OCI-LY1 (cell line): ENCODE measurements around the gene BAG5.

Experiments
- H2AFZ ChIP-seq: fragments of 200-600 bp; sonication (generic), shearing (Covaris generic); 2 replicates; pipeline ENCODE4 v1.6.0; 2014; ENCODE audit warnings: antibody characterized with exemption, mild to moderate bottlenecking, low read length
- H3F3A ChIP-seq: fragments of 200-600 bp; sonication (generic), shearing (Covaris generic); 2 replicates; pipeline ENCODE4 v1.6.0; 2014; ENCODE audit warnings: mild to moderate bottlenecking, antibody characterized with exemption, low read length, moderate library complexity; ENCODE audit not compliant: insufficient read depth
- H3K27ac ChIP-seq: fragments of 200-600 bp; sonication (generic); 2 replicates; pipeline ENCODE4 v1.5.1; 2014; ENCODE audit warnings: low read length, mixed run types, mild to moderate bottlenecking, low read depth; ENCODE audit not compliant: poor library complexity, severe bottlenecking
- H3K27me3 ChIP-seq: fragments of 200-600 bp; sonication (generic); 2 replicates; pipeline ENCODE4 v1.6.0; 2014; ENCODE audit warnings: antibody characterized with exemption, mild to moderate bottlenecking, low read length, moderate library complexity; ENCODE audit not compliant: insufficient read depth
- H3K36me3 ChIP-seq: fragments of 200-600 bp; sonication (generic); 2 replicates; pipeline ENCODE4 v1.6.1; 2014; ENCODE audit warnings: mild to moderate bottlenecking, antibody characterized with exemption, low read length, moderate library complexity, mixed read lengths; ENCODE audit not compliant: insufficient read depth
- H3K4me1 ChIP-seq: fragments of 200-600 bp; sonication (generic); 2 replicates; pipeline ENCODE4 v1.5.1; 2014; ENCODE audit warnings: mild to moderate bottlenecking, low read length, moderate library complexity; ENCODE audit not compliant: insufficient read depth, severe bottlenecking
- H3K4me2 ChIP-seq: fragments of 200-600 bp; sonication (generic), shearing (Covaris generic); 2 replicates; pipeline ENCODE4 v1.6.1; 2014; ENCODE audit warnings: low read length
- H3K4me3 ChIP-seq: fragments of 200-600 bp; sonication (generic); 2 replicates; pipeline ENCODE4 v1.5.1; 2014; ENCODE audit warnings: low read length, low read depth, mild to moderate bottlenecking, mixed read lengths; ENCODE audit not compliant: poor library complexity, severe bottlenecking
- H3K79me2 ChIP-seq: fragments of 200-600 bp; shearing (Covaris generic); 2 replicates; pipeline ENCODE4 v1.6.1; 2016; ENCODE audit warnings: mixed run types, low read length, mixed read lengths; ENCODE audit not compliant: insufficient read depth
- H3K9ac ChIP-seq: fragments of 200-600 bp; sonication (generic), shearing (Covaris generic); 2 replicates; pipeline ENCODE4 v1.6.1; 2014; ENCODE audit warnings: mild to moderate bottlenecking, low read length, mixed read lengths
- H3K9me2 ChIP-seq: fragments of 200-600 bp; sonication (generic), shearing (Covaris generic); 2 replicates; pipeline ENCODE4 v1.6.1; 2014; ENCODE audit warnings: low read depth, mild to moderate bottlenecking, low read length, mixed read lengths
- H3K9me3 ChIP-seq: fragments of 200-600 bp; shearing (Covaris generic); 2 replicates; pipeline ENCODE4 v1.6.1; 2014; ENCODE audit warnings: low read length, mixed read lengths
- H4K20me1 ChIP-seq: fragments of 200-600 bp; sonication (generic), shearing (Covaris generic); 2 replicates; pipeline ENCODE4 v1.6.0; 2016; ENCODE audit warnings: mild to moderate bottlenecking, low read length; ENCODE audit not compliant: insufficient read depth
- CTCF ChIP-seq: fragments of 200-600 bp; sonication (generic), shearing (Covaris generic); IDR thresholded peaks from 2 replicates; pipeline ENCODE4 v1.5.1; 2017; ENCODE audit warnings: mild to moderate bottlenecking, antibody characterized with exemption, low read length, moderate library complexity, mixed read lengths
- EZH2 ChIP-seq: fragments of 200-600 bp; sonication (generic), shearing (Covaris generic); IDR thresholded peaks from 2 replicates; pipeline ENCODE4 v1.8.0; 2017; ENCODE audit warnings: borderline replicate concordance, mixed run types, mild to moderate bottlenecking, antibody characterized with exemption, low read length, moderate library complexity, mixed read lengths

The BAG5 gene

GRCh38 chr14:103530831-103531230 is 31.6 kb downstream of the BAG5 start:
- H3K4me1 ChIP-seq = peaks cover 27% of the 10 kb centered on the region
- no peak overlapping the region for H3K27ac ChIP-seq
- peak overlapping the region; percentile 96 for H3K4me3 ChIP-seq
- no peaks in the 10 kb centered on the region for H4K20me1 ChIP-seq
- H3K36me3 ChIP-seq = peaks cover 27% of the 10 kb centered on the region; the same call in 1 of the 2 replicates
- H3K9ac ChIP-seq = no peak overlapping the region
- TF ChIP-seq CTCF = no peak
- TF ChIP-seq EZH2 = no peak
- H3K4me2 ChIP-seq = peak overlapping the region; percentile 96; the same call in 1 of the 2 replicates
- no peaks in the 10 kb centered on the region for H3K9me2 ChIP-seq
- no peaks in the 10 kb centered on the region; the same call in 1 of the 2 replicates for H3K27me3 ChIP-seq
- H3K9me3 ChIP-seq = no peaks in the 10 kb centered on the region
- peaks cover 8% of the 10 kb centered on the region for H3K79me2 ChIP-seq
- H2AFZ ChIP-seq = no peak overlapping the region
- no peaks in the 10 kb centered on the region for H3F3A ChIP-seq

GRCh38 chr14:103530390-103530789 is 32.1 kb downstream of the BAG5 start:
- no peak overlapping the region for H2AFZ ChIP-seq
- H4K20me1 ChIP-seq = no peaks in the 10 kb centered on the region
- H3K79me2 ChIP-seq = peaks cover 8% of the 10 kb centered on the region
- H3K36me3 ChIP-seq = peaks cover 27% of the 10 kb centered on the region; the same call in 1 of the 2 replicates
- no peaks in the 10 kb centered on the region for H3K9me3 ChIP-seq
- H3F3A ChIP-seq = no peaks in the 10 kb centered on the region
- H3K27me3 ChIP-seq = no peaks in the 10 kb centered on the region; the same call in 1 of the 2 replicates
- TF ChIP-seq CTCF (no peak), EZH2 (no peak)
- H3K4me3 ChIP-seq = peak overlapping the region; percentile 96
- peak overlapping the region; percentile 96 for H3K4me2 ChIP-seq
- no peak overlapping the region for H3K27ac ChIP-seq
- peaks cover 27% of the 10 kb centered on the region for H3K4me1 ChIP-seq
- H3K9me2 ChIP-seq = no peaks in the 10 kb centered on the region
- H3K9ac ChIP-seq = no peak overlapping the region; the same call in 1 of the 2 replicates

- H3K9me2 ChIP-seq = no peaks in the 10 kb centered on the region
- peaks cover 8% of the 10 kb centered on the region for H3K79me2 ChIP-seq
- H4K20me1 ChIP-seq = no peaks in the 10 kb centered on the region
- TF ChIP-seq EZH2 (no peak), CTCF (no peak)
- peaks cover 20% of the 10 kb centered on the region; the same call in 1 of the 2 replicates for H3K36me3 ChIP-seq
- no peak overlapping the region for H2AFZ ChIP-seq
- peaks cover 27% of the 10 kb centered on the region for H3K4me1 ChIP-seq
- H3K27ac ChIP-seq = no peak overlapping the region
- no peaks in the 10 kb centered on the region for H3F3A ChIP-seq
- H3K4me2 ChIP-seq = peak overlapping the region; percentile 96
- peak overlapping the region; percentile 95 for H3K9ac ChIP-seq
- no peaks in the 10 kb centered on the region; the same call in 1 of the 2 replicates for H3K27me3 ChIP-seq
- no peaks in the 10 kb centered on the region for H3K9me3 ChIP-seq
- H3K4me3 ChIP-seq = peak overlapping the region; percentile 96
Measured at GRCh38 chr14:103529383-103530365, 32.8 kb downstream of the BAG5 start.
